ENCODE data around the gene FAM204A. TPM values are rescaled to one million over a fixed set of nuclear protein-coding genes. Genes with fewer than 3 reads are reported as not detected.

The FAM204A gene
- polyA plus RNA-seq, 3 donors: 79.5 to 88.1 (median 83.5) TPM

DNA sequence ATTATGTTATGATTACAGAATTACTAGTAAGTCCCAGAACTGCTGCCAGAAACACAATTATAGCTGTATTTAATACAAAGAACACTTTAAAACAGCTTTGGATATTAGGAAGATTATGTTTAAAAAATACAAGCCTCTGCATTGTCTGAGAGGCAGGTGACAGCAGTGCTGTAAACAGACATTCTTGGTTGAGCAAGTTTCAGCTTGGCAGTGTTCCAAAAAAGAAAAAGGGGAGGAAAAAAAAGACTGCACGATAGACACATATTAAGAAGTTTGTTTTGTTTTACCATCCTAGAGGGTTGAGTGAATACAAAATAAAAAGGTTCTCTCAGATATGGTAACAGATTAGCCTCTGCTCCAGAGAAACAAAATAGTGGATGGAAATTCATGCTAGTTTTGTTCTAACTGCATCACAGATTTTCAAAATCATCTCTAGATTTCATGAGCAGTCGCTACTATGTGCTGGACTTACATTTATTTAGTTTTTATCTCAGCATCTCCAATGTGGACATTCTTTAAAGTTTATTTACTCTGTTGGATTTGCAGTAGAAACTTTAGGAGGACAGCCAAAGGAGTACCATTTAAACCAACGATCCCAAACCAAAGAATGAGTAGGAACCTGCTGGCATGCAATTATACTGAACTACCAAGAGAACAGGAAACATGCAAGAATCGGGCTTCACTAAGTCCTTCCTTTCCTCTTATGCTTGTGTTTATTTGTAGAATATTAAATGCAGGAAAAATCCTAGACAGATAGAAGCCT is 9.0 kb downstream of the FAM204A start:
- no peak for DNase-seq (ENCODE audit: low read depth in 3 of 3, low spot score in 2 of 3)

DNA sequence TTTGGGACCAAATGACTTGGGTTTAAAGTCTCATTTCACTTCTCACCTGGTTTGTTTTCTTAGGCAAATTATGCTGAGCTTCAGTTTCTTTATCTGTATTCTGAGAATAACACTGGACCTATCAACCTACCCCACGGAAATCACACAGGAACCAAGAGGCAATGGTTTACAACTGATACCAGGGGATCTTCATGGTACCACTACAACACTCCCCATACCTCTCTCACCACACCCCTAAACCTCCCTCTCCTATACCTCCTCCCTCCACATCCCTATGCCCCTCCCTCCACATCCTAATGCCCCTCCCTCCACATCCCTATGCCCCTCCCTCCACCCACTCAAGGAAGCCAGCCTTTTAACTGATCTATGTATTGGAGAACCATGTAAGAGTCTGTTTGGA is 9.9 kb downstream of the FAM204A start:
- DNase-seq (ENCODE audit: low read depth in 3 of 3, low spot score in 2 of 3): no peak

DNA sequence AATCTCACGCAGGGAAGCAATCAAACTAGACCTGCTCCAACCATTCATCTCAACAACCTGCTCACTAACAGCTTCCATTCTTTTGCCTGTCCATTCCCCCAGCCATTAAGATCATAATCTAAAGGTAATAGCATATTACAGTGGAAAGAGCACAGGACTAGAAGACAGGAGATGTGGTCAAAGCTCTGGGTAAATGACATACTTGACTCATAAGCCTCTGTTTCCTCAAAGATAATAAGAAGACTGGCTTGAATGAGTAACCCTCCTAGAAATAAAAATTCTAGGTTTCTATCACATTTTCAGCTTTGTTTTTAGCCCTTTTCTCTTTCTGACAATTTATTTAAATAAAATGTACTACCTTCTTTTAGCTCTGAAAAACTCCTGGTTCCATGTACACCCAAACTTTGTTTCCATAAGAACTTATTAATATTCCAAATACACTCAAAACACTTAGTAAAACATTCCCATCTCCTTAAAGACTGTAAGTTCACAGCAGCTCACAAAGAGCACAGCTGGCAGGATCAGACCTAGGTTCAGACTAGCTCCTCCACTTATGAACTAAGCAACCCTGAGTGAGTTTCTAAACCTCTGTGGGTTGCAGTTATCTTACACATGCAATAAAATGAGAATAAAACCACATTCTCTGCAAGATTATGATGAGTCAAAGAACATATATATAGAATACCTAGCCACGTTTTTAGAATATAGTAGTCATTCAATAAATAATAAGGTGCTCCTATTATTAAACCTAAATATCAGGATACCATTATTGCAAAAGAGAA is 11.6 kb downstream of the FAM204A start:
- DNase-seq (ENCODE audit: low read depth in 3 of 3, low spot score in 2 of 3): no peak

DNA sequence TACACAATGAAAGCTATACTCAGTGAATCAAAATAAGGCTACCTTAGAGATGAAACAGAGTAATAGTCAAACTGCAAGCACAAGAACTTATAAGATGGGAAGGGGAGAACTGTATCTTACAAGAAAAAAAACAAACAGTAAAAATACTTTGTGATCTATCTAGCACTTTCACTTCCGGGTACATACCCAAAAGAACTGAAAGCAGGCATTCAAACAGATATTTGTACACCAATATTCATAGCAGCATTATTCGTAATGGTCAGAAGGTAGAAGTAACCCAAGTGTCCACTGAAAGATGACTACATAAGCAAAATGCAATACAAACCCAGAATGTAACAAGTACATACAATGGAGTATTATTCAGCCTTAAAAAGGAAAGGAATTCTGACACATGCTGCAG is 18.0 kb downstream of the FAM204A start:
- DNase-seq (ENCODE audit: low read depth in 3 of 3, low spot score in 2 of 3): no peak

DNA sequence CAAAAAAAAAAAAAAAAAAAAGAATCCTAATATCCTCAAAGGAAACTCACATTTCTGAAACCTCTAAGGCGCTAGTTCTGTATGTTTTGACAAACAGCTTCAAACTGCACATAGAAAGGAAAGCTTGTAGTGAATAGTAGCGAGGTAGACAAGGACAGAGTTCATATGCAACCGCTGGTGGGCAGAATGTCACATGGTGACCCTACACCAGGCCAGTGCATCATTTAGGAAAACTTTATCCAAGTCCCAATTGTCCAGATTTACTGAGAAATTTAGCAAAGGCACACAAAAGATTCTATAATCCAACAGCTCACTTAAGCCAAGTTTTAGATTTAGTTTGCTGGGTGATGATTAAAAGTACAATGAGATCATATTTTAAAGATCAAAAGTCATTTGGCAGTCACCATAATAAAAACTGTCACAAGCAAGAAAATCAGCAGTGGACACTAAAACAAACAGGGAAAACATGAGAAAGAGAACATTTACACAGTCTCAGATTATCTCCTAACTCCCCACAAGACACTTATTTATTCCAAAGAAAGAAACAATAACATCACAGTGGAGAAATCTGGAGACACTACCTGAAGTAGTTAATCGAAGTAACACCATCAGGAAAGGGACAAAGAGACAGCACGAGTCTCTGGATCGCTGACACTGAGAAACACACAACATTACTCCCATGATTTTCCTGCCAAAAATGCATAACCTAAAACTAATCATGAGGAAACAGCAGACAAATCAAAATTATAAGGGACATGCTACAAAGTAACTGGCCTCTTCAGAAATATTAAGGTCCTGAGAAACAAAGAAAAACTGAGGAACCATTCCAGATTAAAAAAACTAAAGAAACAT is 20.2 kb downstream of the FAM204A start:
- no peak for DNase-seq (ENCODE audit: low read depth in 3 of 3, low spot score in 2 of 3)

DNA sequence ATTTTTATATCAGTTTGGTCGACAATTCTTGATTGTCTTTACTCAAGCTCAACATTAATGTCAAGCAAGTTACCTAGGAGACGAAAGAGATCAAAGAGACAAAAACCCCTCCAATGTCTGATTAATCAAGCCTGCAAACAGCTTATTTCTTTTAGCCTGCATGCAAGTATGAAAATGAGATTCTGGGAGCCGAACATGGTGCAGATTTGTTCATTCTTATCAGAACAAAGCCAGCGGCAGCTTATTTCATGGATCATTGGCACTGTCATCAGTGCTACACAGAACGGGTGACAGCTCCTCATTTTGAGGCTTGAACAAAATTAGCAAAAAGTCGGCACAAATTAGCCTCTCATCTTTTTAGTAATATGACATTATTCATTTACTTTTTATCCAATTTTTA is 26.5 kb downstream of the FAM204A start:
- DNase-seq (ENCODE audit: low read depth in 3 of 3, low spot score in 2 of 3): no peak

DNA sequence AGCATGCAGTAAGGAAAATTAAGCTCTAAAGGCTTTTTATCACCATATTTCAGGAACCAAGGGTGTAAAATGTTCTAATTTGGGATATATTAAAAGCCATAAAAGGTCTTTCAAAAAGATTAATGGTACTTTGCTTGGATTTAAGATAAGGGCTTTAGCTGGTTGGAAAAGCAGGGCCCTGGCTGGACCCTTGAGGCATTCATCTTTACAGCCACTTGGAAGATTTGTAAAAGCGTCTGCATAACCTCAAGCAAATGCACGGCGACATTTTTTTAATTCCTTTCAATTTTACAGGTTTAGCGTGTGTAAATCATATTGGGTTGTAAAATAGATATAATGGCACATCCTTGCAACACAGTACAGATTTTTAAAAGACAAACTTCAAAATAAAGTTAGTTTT is 27.2 kb downstream of the FAM204A start:
- DNase-seq (ENCODE audit: low read depth in 3 of 3, low spot score in 2 of 3): no peak

DNA sequence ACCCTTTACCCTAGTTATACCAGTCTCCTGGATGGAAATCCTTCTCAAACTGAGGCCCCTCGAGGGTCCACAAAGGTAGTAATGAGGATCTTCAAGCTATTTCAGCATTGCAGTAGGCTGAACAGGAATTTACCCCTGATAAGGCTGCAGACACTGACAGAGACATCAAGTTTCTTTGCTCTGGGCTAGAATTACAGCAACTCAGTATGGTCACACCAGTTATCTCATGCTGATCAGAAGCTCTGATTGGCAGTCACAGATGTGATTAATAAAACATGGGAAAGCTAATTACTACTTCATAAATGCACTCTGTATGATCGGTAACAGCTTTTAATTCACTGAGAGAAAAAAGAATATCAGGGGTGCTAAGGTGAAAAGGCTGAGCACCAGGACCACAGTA is 30.6 kb downstream of the FAM204A start:
- DNase-seq (ENCODE audit: low read depth in 3 of 3, low spot score in 2 of 3): no peak

DNA sequence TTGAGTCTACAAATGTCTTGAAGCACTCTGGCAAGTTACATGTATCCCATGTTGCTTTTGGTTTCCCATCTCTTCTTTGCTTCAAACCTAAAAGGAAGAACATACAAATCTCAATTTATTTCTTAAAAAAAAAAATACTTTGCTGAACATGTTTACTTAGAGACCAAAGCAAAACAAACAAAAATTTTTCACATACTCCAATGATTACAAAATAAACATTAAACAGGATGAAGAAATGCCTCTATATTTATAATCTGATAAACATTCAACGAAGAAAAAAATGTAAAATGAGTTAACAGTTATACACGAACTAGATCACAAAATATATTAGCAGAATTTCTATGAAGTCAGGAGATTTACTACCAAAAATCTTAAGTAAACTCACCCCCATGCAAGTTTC is 31.3 kb downstream of the FAM204A start:
- no peak for DNase-seq (ENCODE audit: low read depth in 3 of 3, low spot score in 2 of 3)

DNA sequence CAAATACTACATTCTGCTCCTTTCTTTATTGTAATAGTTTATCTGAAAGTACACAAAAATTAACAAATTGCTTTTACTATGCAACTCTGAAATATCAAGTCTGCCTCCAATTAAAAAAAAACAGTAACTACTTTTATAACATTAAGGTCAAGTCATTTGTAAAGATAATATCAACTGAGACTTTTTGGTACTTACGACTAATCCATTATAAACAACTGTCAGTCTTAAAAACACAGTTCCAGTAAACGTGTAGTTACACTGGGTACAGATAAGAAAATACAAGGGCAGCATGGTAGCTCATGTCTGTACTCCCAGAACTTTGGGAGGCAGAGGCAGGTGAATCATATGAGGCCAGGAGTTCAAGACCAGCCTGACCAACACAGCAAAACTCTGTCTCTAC is 32.2 kb downstream of the FAM204A start:
- no peak for DNase-seq (ENCODE audit: low read depth in 3 of 3, low spot score in 2 of 3)

DNA sequence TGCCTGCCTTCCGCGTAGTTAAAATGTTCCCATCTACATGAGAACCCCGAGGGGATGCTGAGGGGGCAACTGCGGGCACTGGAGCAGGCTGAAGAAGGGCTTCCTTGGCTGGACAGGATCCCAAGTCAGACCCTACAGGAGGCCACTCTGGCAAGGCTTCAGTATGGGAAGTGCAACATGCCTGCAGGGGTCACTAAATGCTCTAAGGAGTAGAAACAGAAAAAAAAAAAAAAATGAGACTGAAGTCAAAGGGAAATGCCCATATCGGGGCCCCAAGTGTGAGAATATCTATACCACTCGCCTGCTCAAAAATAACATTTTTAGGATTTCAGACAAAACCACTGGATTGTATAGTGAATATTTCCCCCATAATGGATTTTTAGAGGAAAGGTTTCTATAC is 33.5 kb downstream of the FAM204A start:
- no peak for DNase-seq (ENCODE audit: low read depth in 3 of 3, low spot score in 2 of 3)

DNA sequence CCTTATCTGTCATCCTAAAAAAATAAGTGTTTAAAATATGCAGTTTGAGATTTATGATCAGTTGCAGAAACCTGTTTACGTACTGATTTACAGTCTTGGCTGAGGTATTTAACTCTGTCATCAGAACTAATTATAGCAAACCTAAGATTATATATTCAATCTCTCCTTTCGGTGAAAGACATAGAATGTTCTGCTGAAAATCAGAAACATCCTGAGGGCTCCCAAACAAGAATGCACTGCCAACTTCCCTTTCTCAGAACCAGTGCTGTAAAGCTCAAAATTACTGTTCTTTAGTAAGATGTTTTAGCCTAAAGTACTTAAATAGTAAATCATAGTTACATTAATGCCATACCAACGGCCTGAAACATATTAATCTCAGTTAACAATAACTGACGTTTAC is 34.3 kb downstream of the FAM204A start:
- DNase-seq (ENCODE audit: low read depth in 3 of 3, low spot score in 2 of 3): no peak

DNA sequence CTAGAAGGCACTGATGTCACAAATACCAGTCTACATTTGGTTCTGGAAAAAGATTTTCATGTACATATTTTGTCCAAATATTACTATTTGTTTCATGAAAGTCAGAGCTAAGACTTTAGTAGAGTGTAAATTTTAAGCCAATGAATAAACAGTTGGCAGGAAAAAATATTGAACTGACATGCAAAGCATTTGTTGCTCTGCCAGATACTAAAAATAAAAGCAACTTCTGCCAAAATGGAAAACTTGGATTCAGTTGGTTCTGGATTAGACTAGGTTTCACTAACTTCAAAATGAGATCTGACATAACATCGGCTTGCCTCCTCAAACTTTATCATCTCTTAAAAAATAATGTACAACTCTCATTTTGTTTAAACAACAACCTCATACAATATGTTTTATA is 34.9 kb downstream of the FAM204A start:
- no peak for DNase-seq (ENCODE audit: low read depth in 3 of 3, low spot score in 2 of 3)

DNA sequence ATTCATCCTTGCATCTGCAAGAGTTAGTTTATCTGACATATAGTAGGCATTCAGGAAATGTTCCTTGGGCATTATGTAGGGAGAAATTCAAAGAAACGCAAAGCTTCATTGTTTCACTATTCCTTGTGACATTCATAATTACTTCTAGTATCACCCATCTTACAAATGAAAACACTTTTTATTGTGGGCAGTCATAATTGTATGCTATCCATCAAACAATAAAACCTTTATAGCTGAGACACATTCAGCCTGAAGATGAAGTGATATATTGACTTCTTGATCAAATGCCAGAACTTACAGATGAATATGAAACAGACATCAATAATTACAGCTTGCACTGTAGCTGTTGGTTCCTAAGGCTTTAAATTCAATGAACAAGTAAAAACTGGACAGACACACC is 36.4 kb downstream of the FAM204A start:
- no peak for DNase-seq (ENCODE audit: low read depth in 3 of 3, low spot score in 2 of 3)

DNA sequence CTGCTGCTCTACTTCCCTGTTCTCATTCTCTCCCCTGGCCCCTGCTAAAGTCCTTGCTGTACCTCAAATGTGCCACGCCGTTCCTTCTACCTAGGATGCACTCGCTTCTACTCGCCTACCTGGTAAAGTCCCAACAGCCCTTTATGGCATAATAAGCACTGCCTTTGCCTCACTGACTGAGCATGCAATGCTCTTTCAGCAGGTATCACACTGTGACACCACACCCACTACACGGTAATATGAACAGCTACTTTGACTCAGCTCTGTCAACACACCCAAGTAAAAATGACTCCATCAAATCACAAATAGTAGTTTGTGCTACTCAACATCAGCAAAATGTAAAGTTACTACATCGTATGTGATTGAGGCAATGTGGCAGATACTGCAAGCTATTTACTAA is 37.6 kb downstream of the FAM204A start:
- DNase-seq (ENCODE audit: low read depth in 3 of 3, low spot score in 2 of 3): no peak

DNA sequence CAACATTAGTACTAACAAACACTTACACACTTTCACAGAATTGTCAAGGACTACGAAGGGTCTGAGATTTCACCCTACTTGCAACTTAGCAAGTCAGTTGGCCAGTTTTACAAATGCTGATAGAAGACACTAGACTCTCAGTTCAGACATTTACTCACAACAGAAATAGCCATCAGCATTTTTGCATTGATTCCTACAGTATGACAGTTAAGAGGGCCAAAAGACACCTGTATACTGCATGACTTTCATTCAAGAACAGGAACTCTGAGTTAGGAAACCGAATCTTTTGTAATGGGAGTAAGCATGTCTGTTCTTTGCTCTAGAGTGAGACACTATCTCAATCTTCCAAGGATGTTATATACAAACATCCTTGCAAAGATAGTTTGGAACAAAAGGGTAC is 40.9 kb downstream of the FAM204A start:
- DNase-seq (ENCODE audit: low read depth in 3 of 3, low spot score in 2 of 3): no peak

DNA sequence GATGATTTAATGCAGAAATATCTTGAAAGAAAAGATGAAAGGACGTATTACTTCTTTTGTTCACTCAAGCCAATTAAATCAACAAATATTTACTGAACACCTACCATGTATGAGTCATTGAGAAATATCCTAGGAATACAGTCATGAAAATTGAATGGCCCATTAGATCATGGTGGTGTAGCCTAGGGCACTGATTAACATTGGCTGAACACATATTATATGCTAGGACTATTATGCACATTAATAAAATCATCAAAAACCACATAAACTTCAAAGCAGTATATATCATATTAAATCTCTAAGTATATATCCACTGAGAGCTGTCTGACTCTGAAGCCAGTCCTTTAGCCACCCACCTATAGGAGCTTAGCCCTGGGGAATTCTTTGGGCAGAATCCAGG is 41.8 kb downstream of the FAM204A start:
- DNase-seq (ENCODE audit: low read depth in 3 of 3, low spot score in 2 of 3): no peak

DNA sequence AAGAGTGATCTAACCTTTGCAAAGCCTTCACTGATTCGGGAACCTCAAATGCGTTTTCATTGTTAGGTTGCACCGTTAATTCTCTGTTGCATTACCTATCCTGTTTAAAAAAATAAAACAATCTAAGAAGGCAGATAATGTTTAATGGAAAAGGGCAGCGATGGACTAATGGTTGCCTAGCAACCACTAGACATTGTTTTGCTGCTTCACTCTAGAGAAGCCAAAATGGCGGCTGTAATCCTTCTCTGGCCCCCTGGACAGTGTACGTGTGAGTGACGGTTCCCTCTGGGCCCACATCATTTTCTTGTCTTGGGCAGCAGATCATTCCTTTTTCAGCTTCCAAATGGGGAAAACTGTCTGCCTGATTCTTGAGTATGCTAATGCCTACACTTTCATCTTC is 43.3 kb downstream of the FAM204A start:
- DNase-seq (ENCODE audit: low read depth in 3 of 3, low spot score in 2 of 3): no peak

DNA sequence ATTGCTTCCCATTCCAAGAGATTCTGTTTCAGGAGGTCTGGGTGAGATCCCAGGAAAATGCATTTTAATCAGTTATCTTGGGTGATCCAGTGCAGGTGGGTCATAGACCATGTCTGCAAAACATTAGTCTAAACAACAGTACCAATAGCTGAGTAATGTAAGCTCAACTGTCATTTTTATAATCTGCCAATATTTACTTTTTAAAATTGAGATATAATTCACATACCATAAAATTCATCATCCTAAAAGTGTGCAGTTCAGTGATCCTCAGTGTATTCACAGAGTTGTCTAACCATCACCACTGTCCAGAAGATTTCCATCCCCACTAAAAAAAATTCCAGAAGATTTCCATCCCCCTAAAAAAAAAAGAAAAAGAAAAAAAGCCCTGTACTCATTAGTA is 51.0 kb downstream of the FAM204A start:
- DNase-seq (ENCODE audit: low read depth in 3 of 3, low spot score in 2 of 3): no peak

DNA sequence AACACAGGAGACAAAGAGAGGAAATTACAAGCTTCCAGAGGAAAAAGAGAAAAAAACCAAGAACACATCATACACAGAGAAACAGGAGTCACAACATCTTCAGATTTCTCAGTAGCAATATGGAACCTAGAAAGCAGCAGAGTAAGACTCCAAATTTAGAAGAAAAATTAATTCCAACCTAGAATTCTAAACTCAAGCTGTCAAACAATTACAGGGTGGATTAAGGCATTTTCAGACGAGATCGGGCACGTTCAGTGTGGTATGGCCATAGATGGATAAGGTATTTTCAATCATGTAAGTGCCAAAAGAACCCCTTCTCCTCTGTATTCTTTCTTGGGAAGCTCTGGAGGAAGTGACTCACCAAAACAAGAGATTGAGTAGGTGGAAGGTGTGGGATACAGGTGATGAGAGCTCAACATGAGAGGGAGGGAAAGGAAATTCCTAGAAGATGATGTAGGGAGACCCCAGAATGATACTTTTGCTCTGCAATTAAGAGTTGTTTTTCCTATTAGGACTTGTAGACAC is 51.6 kb downstream of the FAM204A start:
- no peak for DNase-seq (ENCODE audit: low read depth in 3 of 3, low spot score in 2 of 3)
